ENCODE measurements around the gene CRIP3. TPM values are rescaled to one million over a fixed set of nuclear protein-coding genes. Genes with fewer than 3 reads are reported as not detected.
"Not testable (repeated sequence)": the region's sequence is repeated elsewhere in the genome, so short reads cannot be mapped to it uniquely, and the experiment has no call there.

CRIP3 gene, protein sequence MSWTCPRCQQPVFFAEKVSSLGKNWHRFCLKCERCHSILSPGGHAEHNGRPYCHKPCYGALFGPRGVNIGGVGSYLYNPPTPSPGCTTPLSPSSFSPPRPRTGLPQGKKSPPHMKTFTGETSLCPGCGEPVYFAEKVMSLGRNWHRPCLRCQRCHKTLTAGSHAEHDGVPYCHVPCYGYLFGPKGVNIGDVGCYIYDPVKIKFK
- polyA plus RNA-seq (2013, experiment 1 of 4), result 23.1 TPM
- 22.6 TPM for polyA plus RNA-seq (2013, experiment 2 of 4)
- 23.1 TPM for polyA plus RNA-seq (2013, experiment 3 of 4)
- 18.2 TPM for polyA plus RNA-seq (2013, experiment 4 of 4)

DNA sequence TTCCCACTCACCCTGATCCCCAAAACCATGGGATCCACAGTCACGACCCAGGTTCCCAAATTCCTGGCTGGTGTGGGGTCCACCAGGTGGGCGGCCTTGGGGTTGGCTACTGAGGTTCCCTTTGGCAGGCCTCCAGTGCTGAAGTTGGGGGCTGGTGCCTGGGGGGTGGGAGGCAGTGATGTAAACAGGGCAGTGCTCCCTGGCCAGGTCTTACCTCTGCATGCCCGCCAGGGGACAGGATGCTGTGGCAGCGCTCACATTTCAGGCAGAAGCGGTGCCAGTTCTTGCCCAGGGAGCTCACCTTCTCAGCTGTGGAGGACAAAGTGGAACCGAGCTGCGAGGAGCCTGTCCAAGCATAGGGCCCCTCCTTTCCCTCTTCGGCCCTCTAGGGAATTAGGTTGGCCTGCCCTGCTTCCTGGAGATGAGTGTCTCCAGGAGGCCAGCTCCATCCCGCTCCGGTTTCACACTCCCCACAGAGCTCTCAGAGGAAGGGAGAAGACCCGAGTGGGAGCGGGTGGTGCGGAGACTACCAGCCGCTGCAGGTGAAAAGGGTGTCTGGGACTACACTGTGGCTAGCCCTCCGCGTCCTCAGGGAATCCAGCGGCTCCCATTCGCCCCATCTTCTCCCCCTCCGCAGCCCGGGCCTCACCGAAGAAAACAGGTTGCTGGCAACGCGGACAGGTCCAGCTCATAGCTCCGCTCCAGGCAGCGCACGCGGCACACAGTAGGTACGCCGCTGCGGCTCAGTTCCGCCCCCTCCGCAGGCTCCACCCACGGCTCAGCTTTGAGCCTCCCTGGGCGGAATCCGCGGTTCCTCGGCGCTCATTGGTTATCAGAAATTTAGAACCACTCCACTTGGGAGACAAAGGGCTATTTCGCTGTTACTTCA lies at the start of gene CRIP3:
Gene CRIP3 (minus strand): TSS at position 726 of the 889 bp plus-strand sequence. CDS start 34 bp downstream, at position 692.
- Histone ChIP-seq H3K27ac (ENCODE audit: insufficient read depth, low read depth, low read length, poor library complexity, severe bottlenecking) (no peak within 1 kb of the TSS), H3K4me1 (ENCODE audit: control insufficient read depth, insufficient read depth, low read length) (no peaks in the 10 kb centered on the region), H3K4me3 (ENCODE audit: insufficient read depth, low read depth, low read length) (peak within 1 kb of the TSS; percentile 29), H3K9me3 (ENCODE audit: control insufficient read depth, low read length) (no peaks in the 10 kb centered on the region), H3K36me3 (ENCODE audit: control insufficient read depth, insufficient read depth, low read length) (no peaks in the 10 kb centered on the region), H3K27me3 (ENCODE audit: control insufficient read depth, insufficient read depth, low read length, poor library complexity, severe bottlenecking) (peaks cover 3% of the 10 kb centered on the region)
- WGBS, 2 experiments, result 10 to 12% methylated on average over 39 of the region's 39 CpGs

DNA sequence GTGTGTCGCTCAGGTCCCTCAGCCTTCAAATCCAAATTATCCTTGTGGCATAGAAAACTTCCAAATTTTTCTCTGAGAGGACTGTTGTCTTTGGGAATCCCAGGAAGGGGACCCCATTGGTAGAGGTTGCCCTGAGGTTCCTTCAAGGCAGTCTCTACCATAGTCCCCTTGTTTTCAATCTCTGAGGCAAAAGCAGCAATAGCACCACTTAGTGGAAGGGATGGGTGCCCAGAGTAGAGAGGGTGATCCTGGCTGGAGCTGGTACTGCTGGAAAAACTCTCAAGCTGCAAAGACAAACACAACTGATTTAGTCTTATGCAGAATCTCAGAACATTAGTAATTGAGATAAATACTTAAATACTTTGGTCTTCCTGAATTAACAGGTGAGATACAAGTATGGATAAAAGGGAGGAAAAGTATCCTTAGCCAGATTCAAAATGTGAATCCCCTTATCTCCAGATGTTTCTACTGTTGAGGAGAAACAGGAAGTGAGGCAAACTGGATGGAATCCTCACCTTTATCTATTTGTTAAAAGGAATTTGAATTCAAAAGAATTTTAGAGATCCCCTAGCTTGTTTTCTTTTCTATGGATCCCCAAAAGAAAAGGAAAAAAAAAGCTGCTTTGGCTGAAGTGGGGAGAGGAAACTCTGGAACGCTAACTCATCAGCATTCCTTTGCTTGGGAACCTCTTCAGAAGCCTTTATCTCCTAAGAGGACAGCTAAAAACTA lies 47.4 kb upstream of the CRIP3 start:
- no peaks in the 10 kb centered on the region for H3K9me3 ChIP-seq (ENCODE audit: control insufficient read depth, low read length)
- no peaks in the 10 kb centered on the region for H3K27me3 ChIP-seq (ENCODE audit: control insufficient read depth, insufficient read depth, low read length, poor library complexity, severe bottlenecking)
- no peak overlapping the region for H3K27ac ChIP-seq (ENCODE audit: insufficient read depth, low read depth, low read length, poor library complexity, severe bottlenecking)
- no peaks in the 10 kb centered on the region for H3K4me1 ChIP-seq (ENCODE audit: control insufficient read depth, insufficient read depth, low read length)
- 84 to 88% methylated on average over 2 of the region's 2 CpGs for WGBS, 2 experiments
- no peak overlapping the region for H3K4me3 ChIP-seq (ENCODE audit: insufficient read depth, low read depth, low read length)
- H3K36me3 ChIP-seq (ENCODE audit: control insufficient read depth, insufficient read depth, low read length), result peaks cover 30% of the 10 kb centered on the region

DNA sequence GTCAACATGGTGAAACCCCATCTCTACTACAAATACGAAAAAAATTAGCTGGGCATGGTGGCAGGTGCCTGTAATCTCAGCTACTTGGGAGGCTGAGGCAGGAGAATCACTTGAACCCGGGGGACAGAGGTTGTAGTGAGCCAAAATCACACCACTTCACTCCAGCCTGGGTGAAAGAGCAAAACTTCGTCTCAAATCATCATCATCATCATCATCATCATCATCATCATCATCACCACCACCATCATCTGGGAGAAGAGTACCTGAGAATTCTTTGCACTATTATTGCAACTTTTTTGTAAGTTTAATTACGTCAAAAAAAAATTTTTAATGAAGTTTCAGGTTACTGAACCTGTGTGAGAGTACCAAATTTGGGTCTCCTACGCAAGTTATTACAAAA lies 43.3 kb upstream of the CRIP3 start:
- peaks cover 37% of the 10 kb centered on the region for H3K36me3 ChIP-seq (ENCODE audit: control insufficient read depth, insufficient read depth, low read length)
- not testable (repeated sequence) for H3K4me3 ChIP-seq (ENCODE audit: insufficient read depth, low read depth, low read length); H3K27me3 ChIP-seq (ENCODE audit: control insufficient read depth, insufficient read depth, low read length, poor library complexity, severe bottlenecking); H3K27ac ChIP-seq (ENCODE audit: insufficient read depth, low read depth, low read length, poor library complexity, severe bottlenecking); H3K9me3 ChIP-seq (ENCODE audit: control insufficient read depth, low read length); H3K4me1 ChIP-seq (ENCODE audit: control insufficient read depth, insufficient read depth, low read length)
- 91 to 95% methylated on average over 5 of the region's 5 CpGs for WGBS, 2 experiments

DNA sequence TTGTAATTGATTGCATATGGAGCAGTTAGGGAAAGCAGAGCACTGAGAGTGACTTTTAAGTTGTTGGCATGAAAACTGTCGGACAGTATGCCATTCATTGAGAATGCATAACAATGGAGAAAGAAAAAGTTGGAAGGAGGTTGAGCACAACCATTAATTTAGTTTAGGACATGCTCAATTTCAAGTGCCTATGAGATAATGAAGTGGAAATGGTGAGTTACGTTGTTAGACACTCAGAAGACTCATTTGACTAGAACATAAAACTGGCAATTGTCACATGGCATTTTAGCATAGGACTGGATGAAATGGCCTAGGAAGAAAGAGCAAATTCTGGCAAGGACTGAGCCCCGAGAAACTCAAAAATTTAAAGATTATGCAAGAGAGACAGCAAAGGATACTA lies 38.8 kb upstream of the CRIP3 start:
- Histone ChIP-seq H3K9me3 (ENCODE audit: control insufficient read depth, low read length) (no peaks in the 10 kb centered on the region), H3K36me3 (ENCODE audit: control insufficient read depth, insufficient read depth, low read length) (peaks cover 21% of the 10 kb centered on the region), H3K27ac (ENCODE audit: insufficient read depth, low read depth, low read length, poor library complexity, severe bottlenecking) (no peak overlapping the region), H3K27me3 (ENCODE audit: control insufficient read depth, insufficient read depth, low read length, poor library complexity, severe bottlenecking) (no peaks in the 10 kb centered on the region), H3K4me3 (ENCODE audit: insufficient read depth, low read depth, low read length) (no peak overlapping the region), H3K4me1 (ENCODE audit: control insufficient read depth, insufficient read depth, low read length) (no peaks in the 10 kb centered on the region)
- WGBS, 2 experiments, result 90 to 94% methylated on average over 3 of the region's 3 CpGs

DNA sequence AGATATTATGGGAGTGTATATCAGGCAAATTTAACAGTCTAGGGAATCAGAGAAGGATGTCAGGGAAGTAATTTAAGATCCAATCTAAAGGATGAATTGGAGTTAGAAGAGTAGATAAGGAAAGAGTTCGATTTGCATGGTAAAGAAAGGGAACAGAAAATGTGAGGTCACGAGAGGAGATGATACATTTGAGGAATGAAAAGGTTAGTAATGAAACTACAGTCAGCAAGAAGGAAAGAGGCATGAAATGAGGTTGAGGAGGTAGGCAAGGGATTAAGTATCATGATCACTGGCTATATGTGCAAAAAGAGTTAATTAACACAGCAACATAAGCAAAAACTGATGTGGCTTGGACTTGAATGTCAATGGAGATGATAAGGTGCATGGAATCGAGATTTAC lies 38.4 kb upstream of the CRIP3 start:
- WGBS, 2 experiments, result 92% methylated on average over 3 of the region's 3 CpGs
- Histone ChIP-seq H3K36me3 (ENCODE audit: control insufficient read depth, insufficient read depth, low read length) (peaks cover 23% of the 10 kb centered on the region), H3K27ac (ENCODE audit: insufficient read depth, low read depth, low read length, poor library complexity, severe bottlenecking) (no peak overlapping the region), H3K27me3 (ENCODE audit: control insufficient read depth, insufficient read depth, low read length, poor library complexity, severe bottlenecking) (no peaks in the 10 kb centered on the region), H3K4me1 (ENCODE audit: control insufficient read depth, insufficient read depth, low read length) (no peaks in the 10 kb centered on the region), H3K4me3 (ENCODE audit: insufficient read depth, low read depth, low read length) (no peak overlapping the region), H3K9me3 (ENCODE audit: control insufficient read depth, low read length) (no peaks in the 10 kb centered on the region)

DNA sequence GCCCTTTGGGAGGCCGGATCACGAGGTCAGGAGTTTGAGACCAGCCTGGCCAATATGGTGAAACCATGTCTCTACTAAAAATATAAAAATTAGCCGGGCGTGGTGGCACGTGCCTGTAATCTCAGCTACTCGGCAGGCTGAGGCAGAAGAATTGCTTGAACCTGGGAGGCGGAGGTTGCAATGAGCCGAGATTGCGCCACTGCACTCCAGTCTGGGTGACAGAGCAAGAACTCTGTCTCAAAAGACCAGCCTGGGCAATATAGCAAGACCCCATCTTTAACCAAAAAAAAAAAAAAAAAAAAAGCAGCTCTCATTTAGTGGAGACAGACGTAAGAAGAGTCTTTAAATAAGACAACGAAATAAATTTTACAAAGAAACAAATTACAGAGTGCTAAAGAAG lies 37.6 kb upstream of the CRIP3 start:
- not testable (repeated sequence) for H3K4me3 ChIP-seq (ENCODE audit: insufficient read depth, low read depth, low read length); H3K27ac ChIP-seq (ENCODE audit: insufficient read depth, low read depth, low read length, poor library complexity, severe bottlenecking); H3K9me3 ChIP-seq (ENCODE audit: control insufficient read depth, low read length); H3K27me3 ChIP-seq (ENCODE audit: control insufficient read depth, insufficient read depth, low read length, poor library complexity, severe bottlenecking); H3K4me1 ChIP-seq (ENCODE audit: control insufficient read depth, insufficient read depth, low read length)
- peaks cover 23% of the 10 kb centered on the region for H3K36me3 ChIP-seq (ENCODE audit: control insufficient read depth, insufficient read depth, low read length)
- WGBS, 2 experiments, result 95% methylated on average over 9 to 11 of the region's 11 CpGs

DNA sequence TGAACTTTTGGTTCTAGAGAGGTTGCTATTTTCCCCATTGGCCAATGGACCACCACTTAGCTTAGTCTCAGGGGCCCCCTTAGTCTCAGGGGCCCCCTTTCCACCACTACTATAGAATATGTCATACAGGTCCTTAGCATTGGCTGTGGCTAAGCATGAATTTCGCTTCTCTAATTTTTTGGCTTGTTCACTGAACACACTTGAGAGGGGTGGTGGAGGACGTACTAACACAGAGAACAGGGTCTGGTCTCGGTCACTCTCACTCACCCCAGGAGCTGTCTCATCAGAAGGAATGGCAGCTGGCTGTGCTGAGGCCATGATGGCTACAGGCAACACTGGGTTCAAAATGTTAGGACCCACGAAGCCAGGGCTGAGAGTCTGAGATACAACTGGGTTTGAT lies 30.5 kb upstream of the CRIP3 start:
- 94% methylated on average over 4 of the region's 4 CpGs for WGBS, 2 experiments

DNA sequence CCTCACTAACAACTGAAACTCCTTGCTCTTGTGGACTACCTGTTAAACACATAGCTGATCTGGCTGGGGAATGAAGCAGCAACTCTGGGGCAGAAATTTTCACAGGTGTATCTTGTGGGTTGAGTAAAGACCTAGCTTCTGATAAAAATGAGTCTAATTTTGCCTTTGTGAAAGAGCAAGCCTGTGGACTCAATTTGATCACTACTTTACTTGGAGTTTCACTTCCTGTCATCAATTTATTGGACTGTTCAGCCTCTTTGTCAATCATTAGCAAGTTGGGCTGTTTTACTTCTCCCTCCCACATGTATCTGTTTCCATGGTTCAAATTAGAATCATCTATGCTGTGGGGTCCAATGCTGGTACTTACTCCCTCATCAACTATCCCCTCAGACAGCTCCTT lies 29.6 kb upstream of the CRIP3 start:
- no peaks in the 10 kb centered on the region for H3K4me1 ChIP-seq (ENCODE audit: control insufficient read depth, insufficient read depth, low read length)

More for the DNA sequence above, 30.5 kb upstream of the CRIP3 start:
- H3K4me3 ChIP-seq (ENCODE audit: insufficient read depth, low read depth, low read length), result no peak overlapping the region
- H3K27me3 ChIP-seq (ENCODE audit: control insufficient read depth, insufficient read depth, low read length, poor library complexity, severe bottlenecking), result no peaks in the 10 kb centered on the region
- no peak overlapping the region for H3K27ac ChIP-seq (ENCODE audit: insufficient read depth, low read depth, low read length, poor library complexity, severe bottlenecking)
- H3K4me1 ChIP-seq (ENCODE audit: control insufficient read depth, insufficient read depth, low read length), result no peaks in the 10 kb centered on the region
- H3K9me3 ChIP-seq (ENCODE audit: control insufficient read depth, low read length), result no peaks in the 10 kb centered on the region
- H3K36me3 ChIP-seq (ENCODE audit: control insufficient read depth, insufficient read depth, low read length), result peaks cover 27% of the 10 kb centered on the region

DNA sequence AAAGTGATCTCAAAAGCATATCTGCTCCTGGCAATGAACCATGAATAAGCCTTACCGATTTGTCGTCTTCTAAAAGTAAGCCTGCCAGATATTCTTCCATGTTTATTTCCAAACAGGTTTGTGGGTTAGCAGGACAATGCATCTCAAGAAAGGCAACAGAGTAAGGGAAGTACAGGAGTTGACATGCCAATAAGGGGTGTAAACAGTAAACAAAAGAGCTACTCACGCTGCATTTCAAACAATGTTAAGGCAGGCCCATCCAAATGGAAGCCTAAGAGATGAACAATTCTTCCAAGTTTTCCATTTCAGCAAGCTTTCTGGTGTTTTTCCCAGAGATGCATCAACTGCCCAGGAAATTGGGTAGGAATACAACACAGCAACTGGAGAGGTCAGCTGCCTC lies 27.8 kb upstream of the CRIP3 start:
- Histone ChIP-seq H3K27me3 (ENCODE audit: control insufficient read depth, insufficient read depth, low read length, poor library complexity, severe bottlenecking) (no peaks in the 10 kb centered on the region), H3K36me3 (ENCODE audit: control insufficient read depth, insufficient read depth, low read length) (peaks cover 22% of the 10 kb centered on the region)
- 87 to 88% methylated on average over 3 of the region's 3 CpGs for WGBS, 2 experiments

More for the DNA sequence above, 29.6 kb upstream of the CRIP3 start:
- no peaks in the 10 kb centered on the region for H3K27me3 ChIP-seq (ENCODE audit: control insufficient read depth, insufficient read depth, low read length, poor library complexity, severe bottlenecking)
- H3K36me3 ChIP-seq (ENCODE audit: control insufficient read depth, insufficient read depth, low read length), result peaks cover 27% of the 10 kb centered on the region
- no peaks in the 10 kb centered on the region for H3K9me3 ChIP-seq (ENCODE audit: control insufficient read depth, low read length)
- no peak overlapping the region for H3K27ac ChIP-seq (ENCODE audit: insufficient read depth, low read depth, low read length, poor library complexity, severe bottlenecking)
- no peak overlapping the region for H3K4me3 ChIP-seq (ENCODE audit: insufficient read depth, low read depth, low read length)

DNA sequence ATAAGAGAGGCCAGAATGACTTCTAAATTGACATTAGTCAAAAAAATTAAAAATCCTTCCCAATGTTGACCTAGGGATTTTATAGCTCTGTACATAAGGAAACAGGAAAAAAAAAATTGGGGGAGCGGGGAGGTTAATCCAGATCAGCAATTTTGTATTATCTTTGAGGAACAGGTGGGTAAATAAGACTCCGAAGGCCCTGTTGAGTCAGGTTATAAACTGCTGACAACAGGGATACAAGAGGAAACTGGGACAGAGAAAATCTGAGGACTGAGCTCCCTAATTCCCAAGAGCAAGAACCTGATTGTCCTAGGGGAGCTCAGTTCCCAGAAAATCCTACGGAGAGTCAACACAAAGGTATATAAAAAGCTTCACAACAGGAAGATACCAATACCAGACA lies 26.8 kb upstream of the CRIP3 start:
- Histone ChIP-seq H3K27ac (ENCODE audit: insufficient read depth, low read depth, low read length, poor library complexity, severe bottlenecking) (no peak overlapping the region), H3K4me1 (ENCODE audit: control insufficient read depth, insufficient read depth, low read length) (no peaks in the 10 kb centered on the region), H3K9me3 (ENCODE audit: control insufficient read depth, low read length) (no peaks in the 10 kb centered on the region), H3K36me3 (ENCODE audit: control insufficient read depth, insufficient read depth, low read length) (peaks cover 17% of the 10 kb centered on the region), H3K27me3 (ENCODE audit: control insufficient read depth, insufficient read depth, low read length, poor library complexity, severe bottlenecking) (no peaks in the 10 kb centered on the region), H3K4me3 (ENCODE audit: insufficient read depth, low read depth, low read length) (no peak overlapping the region)
- WGBS, 2 experiments, result 90 to 94% methylated on average over 3 of the region's 3 CpGs

More for the DNA sequence above, 27.8 kb upstream of the CRIP3 start:
- Histone ChIP-seq H3K4me1 (ENCODE audit: control insufficient read depth, insufficient read depth, low read length) (no peaks in the 10 kb centered on the region), H3K4me3 (ENCODE audit: insufficient read depth, low read depth, low read length) (no peak overlapping the region), H3K9me3 (ENCODE audit: control insufficient read depth, low read length) (no peaks in the 10 kb centered on the region), H3K27ac (ENCODE audit: insufficient read depth, low read depth, low read length, poor library complexity, severe bottlenecking) (no peak overlapping the region)
